NCI-H2196 (cell line): Measurements from ENCODE around the gene BHLHE40.

Experiments used
- DNase-seq: peaks from one replicate; lab custom pipeline; 2025; ENCODE audit not compliant: unreplicated experiment; lab: John Stamatoyannopoulos, UW

BHLHE40 gene

GRCh38 chr3:4979428-4980228, at the start of gene BHLHE40:
TSS of gene BHLHE40 (plus strand) at chr3:4979437. CDS start at chr3:4979719, 282 bp downstream.
- DNase-seq, result no peak

- no peak for DNase-seq
These were observed 48.7 kb upstream of the BHLHE40 start for GRCh38 chr3:4930501-4930900.

GRCh38 chr3:4934050-4934449, 45.2 kb upstream of the BHLHE40 start:
- no peak for DNase-seq

- DNase-seq, result no peak
These were observed 43.9 kb upstream of the BHLHE40 start for GRCh38 chr3:4935347-4935746.

GRCh38 chr3:4936982-4937614, 42.1 kb upstream of the BHLHE40 start:
- DNase-seq, result no peak

GRCh38 chr3:4938281-4938982, 40.8 kb upstream of the BHLHE40 start:
- DNase-seq, result no peak

GRCh38 chr3:4939276-4939675, 40.0 kb upstream of the BHLHE40 start:
- DNase-seq, result no peak

- DNase-seq, result no peak
These were observed 38.3 kb upstream of the BHLHE40 start for GRCh38 chr3:4940985-4941384.

GRCh38 chr3:4943549-4943948, 35.7 kb upstream of the BHLHE40 start:
- DNase-seq, result no peak

- DNase-seq, result no peak
These were observed 33.9 kb upstream of the BHLHE40 start for GRCh38 chr3:4945324-4945723.

GRCh38 chr3:4947028-4947427, 32.2 kb upstream of the BHLHE40 start:
- no peak for DNase-seq

- no peak for DNase-seq
These were observed 30.8 kb upstream of the BHLHE40 start for GRCh38 chr3:4948395-4948794.

- no peak for DNase-seq
These were observed 30.2 kb upstream of the BHLHE40 start for GRCh38 chr3:4949004-4949403.

GRCh38 chr3:4949659-4950058, 29.6 kb upstream of the BHLHE40 start:
- DNase-seq, result no peak

GRCh38 chr3:4950351-4950784, 28.9 kb upstream of the BHLHE40 start:
- no peak for DNase-seq

- DNase-seq, result no peak
These were observed 28.3 kb upstream of the BHLHE40 start for GRCh38 chr3:4950948-4951347.

GRCh38 chr3:4953119-4953518, 26.1 kb upstream of the BHLHE40 start:
- peak; percentile 1 for DNase-seq

GRCh38 chr3:4954256-4955000, 24.8 kb upstream of the BHLHE40 start:
- DNase-seq, result no peak

GRCh38 chr3:4956099-4956498, 23.1 kb upstream of the BHLHE40 start:
- no peak for DNase-seq

GRCh38 chr3:4956738-4957137, 22.5 kb upstream of the BHLHE40 start:
- no peak for DNase-seq

GRCh38 chr3:4957978-4958377, 21.3 kb upstream of the BHLHE40 start:
- no peak for DNase-seq
